HG03575 (cell line): ENCODE results near the gene S100A8.
"Not testable (repeated sequence)": the region's sequence is repeated elsewhere in the genome, so short reads cannot be mapped to it uniquely, and the experiment has no call there.

Source experiments
- ATAC-seq: cut with Tn5 transposase; IDR thresholded peaks from one replicate; pipeline ENCODE4 v1.9.1; 2021; ENCODE audit not compliant: unreplicated experiment, insufficient number of reproducible peaks, low FRiP score; ENCODE audit errors: extremely low read depth

S100A8 gene

GRCh38 chr1:153354515-153355193 lies 36.2 kb downstream of the S100A8 start:
- ATAC-seq = no peak

DNA sequence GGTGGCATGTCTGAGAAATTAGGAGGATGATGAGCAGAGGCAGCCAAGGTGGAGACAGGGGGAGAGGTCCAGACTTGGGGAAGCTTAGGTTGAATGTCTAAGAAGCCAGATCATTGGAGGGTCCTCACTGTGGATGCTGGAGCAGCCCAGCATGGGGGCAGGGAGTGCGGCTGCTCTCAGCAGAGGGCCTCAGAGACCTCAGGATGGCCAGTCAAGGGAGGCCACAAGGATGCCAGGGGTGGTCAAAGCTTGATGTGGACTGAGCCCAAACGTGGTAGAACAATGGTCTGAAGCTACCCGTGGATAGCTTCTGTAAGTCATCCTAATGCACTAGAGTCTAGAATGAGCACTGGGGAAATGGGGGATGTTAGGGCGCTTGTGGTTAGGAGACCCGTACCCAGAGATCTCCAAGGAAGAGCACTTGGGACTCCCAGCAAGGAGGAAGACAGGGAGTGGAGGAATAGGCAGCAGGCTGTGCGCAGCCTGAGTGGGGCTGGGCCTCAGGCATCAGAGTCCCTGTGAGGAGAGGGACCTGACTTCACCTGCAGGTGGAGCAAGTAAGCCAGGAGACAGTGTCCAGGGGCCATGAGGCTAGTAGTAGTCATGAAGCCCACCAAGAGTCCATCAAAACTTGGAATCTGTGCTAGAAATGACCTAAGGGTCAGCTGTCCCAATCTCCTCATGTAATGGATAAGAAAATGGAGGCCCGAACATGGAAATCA lies 37.5 kb downstream of the S100A8 start:
- no peak for ATAC-seq

GRCh38 chr1:153352523-153352922 lies 38.4 kb downstream of the S100A8 start:
- no peak for ATAC-seq

GRCh38 chr1:153350321-153350957 lies 40.4 kb downstream of the S100A8 start:
- ATAC-seq = no peak

DNA sequence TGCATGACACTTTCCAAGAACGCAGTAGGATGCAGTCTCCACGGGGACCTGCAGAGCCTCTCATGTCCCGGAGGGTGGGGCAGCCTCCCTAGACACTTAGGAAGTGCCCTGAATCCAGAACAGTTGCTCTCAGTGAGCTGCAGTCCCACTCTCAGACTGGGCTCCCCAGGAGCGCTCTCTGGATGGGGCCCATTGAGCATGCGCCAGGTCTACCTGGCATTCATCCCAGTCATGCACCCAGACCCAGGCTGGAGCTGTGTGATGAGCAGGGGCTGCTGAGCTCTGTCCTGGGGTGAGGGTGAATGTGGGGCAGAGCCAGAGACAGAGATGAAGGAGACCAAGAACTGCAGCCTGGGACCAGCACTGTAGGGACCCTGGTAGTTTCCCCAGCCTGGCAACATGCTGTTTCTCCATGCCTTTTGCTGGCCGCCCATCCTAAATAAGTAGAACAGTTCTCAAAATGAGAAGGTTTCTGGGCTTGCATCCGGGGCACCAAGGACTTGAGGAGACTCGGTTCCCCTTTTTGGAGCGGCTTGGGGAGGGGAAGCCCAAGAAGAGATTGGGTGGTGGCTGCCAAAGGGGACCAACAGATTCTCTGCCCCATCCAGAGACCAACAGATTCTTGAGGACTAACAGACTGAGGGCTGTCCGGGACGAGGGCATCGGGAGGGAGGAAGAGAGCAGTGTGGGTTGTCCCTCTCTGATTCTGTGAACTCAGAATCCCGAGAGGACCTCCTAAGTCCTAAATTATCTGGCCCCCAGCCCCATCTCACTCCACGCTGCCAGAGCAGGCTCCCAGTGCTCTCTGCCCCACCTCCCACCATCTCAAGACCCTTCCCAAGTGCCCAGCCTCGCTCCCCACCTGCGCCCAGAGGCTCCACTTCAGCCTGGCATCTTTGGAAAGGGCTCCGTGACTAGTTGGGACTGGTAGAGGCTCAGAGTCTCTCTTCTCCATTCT lies 41.2 kb downstream of the S100A8 start:
- ATAC-seq = no peak

GRCh38 chr1:153348511-153349362 lies 42.1 kb downstream of the S100A8 start, which contains the start of gene PGLYRP4:
Gene PGLYRP4, minus strand, starts transcription at chr1:153348841. Its CDS starts 909 bp downstream, at chr1:153347932.
- no peak for ATAC-seq

DNA sequence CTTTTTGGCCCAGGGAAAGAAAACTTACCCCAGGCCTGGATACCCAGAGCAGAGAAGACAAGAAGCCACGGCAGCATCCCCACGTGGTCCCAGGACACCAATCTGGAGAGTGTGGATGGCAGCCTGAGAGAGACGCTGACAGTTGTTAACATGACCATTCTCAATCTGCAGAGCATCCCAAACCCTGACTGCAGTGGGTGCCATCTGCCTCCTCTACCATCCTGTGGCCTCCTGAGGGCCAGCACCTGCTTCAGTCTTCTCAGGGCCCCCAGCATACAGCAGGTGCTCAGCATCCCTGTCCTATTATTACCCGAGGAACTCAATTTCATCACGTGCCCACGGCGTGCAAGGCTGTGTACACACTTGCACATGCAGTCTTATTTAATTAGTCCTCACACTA lies 43.0 kb downstream of the S100A8 start:
- no peak for ATAC-seq

- ATAC-seq = not testable (repeated sequence)
These were observed 43.8 kb downstream of the S100A8 start for GRCh38 chr1:153347049-153347448.

DNA sequence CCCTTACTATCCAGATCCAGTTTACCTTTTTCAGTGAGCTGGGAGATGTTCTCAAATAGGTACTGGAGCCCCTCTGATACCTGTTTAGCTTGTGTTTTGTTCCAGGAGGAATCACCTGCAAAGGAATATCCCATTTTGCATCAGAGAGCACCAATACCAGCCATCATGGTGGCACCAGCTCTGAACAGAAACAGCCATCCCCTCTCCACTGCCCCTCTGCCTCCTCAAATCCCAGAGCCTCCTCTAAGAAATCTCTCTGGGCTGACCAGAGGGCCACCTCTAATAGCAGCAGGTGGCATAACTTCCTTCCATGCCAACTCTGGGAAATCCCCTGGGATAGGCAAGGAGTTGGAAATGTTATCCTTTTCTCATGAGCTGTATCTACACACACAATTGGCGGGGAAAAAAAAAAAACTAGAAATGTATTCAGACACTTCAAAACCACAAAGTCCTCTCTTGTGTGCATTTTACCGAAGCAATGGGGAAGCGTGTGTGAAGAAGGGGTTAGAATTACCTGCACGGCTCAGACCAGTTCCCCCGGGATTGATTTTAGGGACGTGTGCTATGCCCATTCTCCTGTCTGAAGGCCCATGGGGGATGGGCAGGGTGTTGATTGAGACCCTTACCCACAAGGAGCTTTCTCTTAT lies 44.7 kb downstream of the S100A8 start:
- ATAC-seq = no peak

DNA sequence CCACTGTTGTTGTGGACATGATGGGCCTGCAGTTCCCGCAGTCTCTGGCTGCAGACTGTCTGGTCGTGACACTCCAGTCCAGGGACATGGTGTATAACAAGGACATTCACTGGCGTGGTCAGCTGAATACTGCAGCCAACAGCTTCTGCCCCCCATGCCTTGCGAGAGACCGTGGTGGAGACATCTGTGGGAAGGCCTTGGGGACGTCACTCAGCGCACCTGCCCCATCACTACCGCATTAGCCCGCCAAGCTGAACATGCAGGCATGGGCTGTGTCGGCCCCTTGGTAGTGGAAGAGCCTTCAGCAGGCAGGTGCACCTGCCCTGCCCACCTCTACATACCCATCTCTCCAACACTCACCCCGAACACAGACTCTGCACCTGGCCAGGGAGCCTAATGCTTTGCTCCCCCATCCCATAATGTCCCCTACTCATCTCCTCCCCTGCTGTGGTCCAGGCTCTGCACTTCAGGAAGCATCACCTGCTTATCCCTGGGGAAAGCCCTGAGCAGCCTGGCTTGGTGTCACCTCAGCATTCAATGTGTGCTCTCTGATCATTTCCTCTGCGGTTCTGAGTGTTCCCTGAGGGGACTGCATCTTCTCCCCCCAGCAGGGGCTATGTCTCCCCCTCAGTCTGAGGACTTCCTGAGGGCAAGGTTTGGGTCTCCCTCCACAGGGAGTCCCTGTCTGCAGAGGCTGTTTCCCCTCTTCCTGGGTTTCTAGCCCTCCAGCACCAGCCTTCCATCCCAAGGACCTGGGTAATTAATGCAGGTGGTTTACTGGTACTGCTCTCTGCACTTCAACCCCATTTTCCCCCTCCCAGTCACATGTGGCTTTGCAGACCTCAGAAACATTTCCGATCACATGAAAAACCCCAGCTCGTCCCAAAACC lies 45.4 kb downstream of the S100A8 start:
- no peak for ATAC-seq

DNA sequence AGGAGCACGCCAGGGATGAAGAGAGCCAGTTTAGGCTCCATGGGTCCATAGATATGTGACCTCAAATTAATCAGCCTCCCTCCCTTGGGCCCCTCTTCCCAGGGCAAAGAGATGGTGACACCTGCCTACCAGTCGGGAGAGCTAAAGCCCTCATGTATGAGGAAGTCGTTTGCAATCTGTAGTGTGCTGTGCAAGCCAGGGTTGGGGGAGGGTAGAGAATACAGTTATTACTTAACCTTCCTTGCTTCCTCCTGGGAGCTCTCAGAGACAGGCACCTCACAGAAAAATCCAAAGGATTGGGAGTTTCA lies 46.2 kb downstream of the S100A8 start:
- no peak for ATAC-seq

DNA sequence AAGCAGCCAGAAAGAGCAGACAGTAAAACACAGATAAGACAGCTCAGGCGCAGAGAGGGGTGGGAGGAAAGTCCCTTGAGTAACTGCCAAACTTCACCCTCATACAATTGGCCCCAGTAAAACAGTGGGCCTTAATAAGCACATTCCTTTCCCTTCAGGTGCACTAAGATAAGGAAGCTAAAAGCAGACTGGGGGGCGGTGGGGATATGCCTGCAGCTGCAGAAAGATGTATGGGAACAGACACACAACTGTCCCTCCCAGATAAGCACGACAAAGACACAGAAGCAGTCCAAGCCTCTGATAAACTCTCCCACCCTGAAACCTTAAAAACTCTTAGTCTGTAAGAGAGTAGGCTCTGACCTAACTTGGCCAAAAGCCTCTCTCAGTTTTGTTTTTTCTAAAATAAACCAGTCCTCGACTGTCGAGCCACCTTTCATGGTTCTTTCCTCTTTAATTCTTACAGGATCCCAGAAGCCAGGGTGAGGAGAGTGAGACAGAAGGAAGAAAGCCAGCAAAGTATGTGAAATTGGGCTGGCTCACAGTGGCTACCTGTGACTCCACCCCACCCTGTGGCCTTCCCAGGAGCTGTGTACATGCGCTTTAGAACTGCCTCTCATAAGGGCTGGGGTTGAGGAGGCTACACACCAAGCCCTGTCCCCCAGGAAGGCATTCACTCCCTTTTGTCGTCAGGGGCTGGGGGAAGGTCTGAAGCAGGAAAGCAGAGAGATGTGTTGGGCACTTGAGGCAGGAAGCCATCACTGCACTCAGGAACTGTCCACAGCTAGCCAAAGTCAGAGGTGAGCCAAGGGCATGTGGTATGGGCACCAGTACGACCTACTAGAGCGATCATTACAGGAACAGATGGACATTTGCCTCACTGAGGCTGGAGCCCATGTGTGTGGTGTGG lies 46.8 kb downstream of the S100A8 start:
- ATAC-seq = no peak

GRCh38 chr1:153343040-153343681 lies 47.7 kb downstream of the S100A8 start:
- ATAC-seq = no peak

DNA sequence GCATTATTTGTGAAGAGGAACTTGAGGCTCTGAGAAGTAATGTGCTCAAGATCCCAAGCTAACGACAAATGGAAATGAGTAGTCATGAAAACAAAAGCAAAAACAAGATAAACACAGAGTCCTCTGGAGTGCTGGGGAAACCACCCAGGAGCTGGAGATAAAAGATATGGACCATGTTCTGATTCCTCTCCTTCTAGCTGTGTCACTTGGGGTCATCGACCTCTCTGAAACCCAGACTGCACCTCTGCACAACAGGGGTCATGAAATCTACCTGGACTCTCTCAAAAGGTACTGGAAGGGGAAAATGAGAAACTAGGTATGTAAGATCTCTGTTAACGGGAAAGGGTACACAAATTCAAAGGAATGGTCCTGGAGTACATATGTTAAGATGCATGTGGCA lies 48.7 kb downstream of the S100A8 start:
- ATAC-seq = no peak

- ATAC-seq = no peak
These were observed 49.4 kb downstream of the S100A8 start for GRCh38 chr1:153341431-153341934.
